GM18951 (cell line): ENCODE data around the gene TDRD1.
A peak's percentile ranks its signal among the peaks of the same experiment; 100 is the strongest.

ENCODE experiments used
- POLR2A ChIP-seq: IDR thresholded peaks from 4 replicates; pipeline ENCODE4 v1.6.1; 2011; ENCODE audit warnings: mild to moderate bottlenecking; ENCODE audit not compliant: insufficient read length, insufficient read depth; ENCODE audit errors: extremely low read depth
- in situ Hi-C: fragments of 300-500 bp; cut with MboI; formaldehyde crosslinking; loops from one replicate; pipeline ENCODE4 v1.12.0; 2022; ENCODE audit warnings: low sequenced_read_pairs, mixed read lengths, inconsistent platforms; ENCODE audit not compliant: unreplicated experiment

Gene TDRD1

GRCh38 chr10:114167985-114168384 lies 11.2 kb upstream of the TDRD1 start:
- TF ChIP-seq POLR2A = no peak
- in situ Hi-C loops = no loop called here

GRCh38 chr10:114168450-114169009 lies 10.6 kb upstream of the TDRD1 start:
- in situ Hi-C loops = no loop called here
- no peak for TF ChIP-seq POLR2A

- no peak for TF ChIP-seq POLR2A
- in situ Hi-C loops = no loop called here
Observed at GRCh38 chr10:114172216-114172615, 6.9 kb upstream of the TDRD1 start.

- in situ Hi-C loops = no loop called here
Observed at GRCh38 chr10:114172776-114173602, 6.2 kb upstream of the TDRD1 start.

GRCh38 chr10:114173603-114173920 lies 5.6 kb upstream of the TDRD1 start:
- in situ Hi-C loops = no loop called here
- TF ChIP-seq POLR2A = no peak

More at GRCh38 chr10:114172776-114173602, 6.2 kb upstream of the TDRD1 start:
- no peak for TF ChIP-seq POLR2A

- peak; percentile 89 for TF ChIP-seq POLR2A
- in situ Hi-C loops = no loop called here
Observed at GRCh38 chr10:114173921-114174694, 5.0 kb upstream of the TDRD1 start, which contains the start of gene CCDC186. Gene CCDC186 (minus strand): TSS chr10:114174203. CDS start chr10:114163268, 10,935 bp downstream.

- in situ Hi-C loops = no loop called here
- no peak for TF ChIP-seq POLR2A
Observed at GRCh38 chr10:114174695-114175188, 4.4 kb upstream of the TDRD1 start.

- no peak for TF ChIP-seq POLR2A
- in situ Hi-C loops = no loop called here
Observed at GRCh38 chr10:114175667-114176066, 3.5 kb upstream of the TDRD1 start.

- in situ Hi-C loops = no loop called here
- TF ChIP-seq POLR2A = no peak
Observed at GRCh38 chr10:114176511-114176910, 2.6 kb upstream of the TDRD1 start.

- in situ Hi-C loops = no loop called here
- TF ChIP-seq POLR2A = no peak
Observed at GRCh38 chr10:114179747-114180146, 594 bp downstream of the TDRD1 start.

GRCh38 chr10:114180937-114181336 lies 1.8 kb downstream of the TDRD1 start:
- no peak for TF ChIP-seq POLR2A
- in situ Hi-C loops = no loop called here

GRCh38 chr10:114181971-114182370 lies 2.8 kb downstream of the TDRD1 start:
- in situ Hi-C loops = no loop called here
- TF ChIP-seq POLR2A = no peak

GRCh38 chr10:114183563-114183962 lies 4.4 kb downstream of the TDRD1 start:
- no peak for TF ChIP-seq POLR2A
- in situ Hi-C loops = no loop called here

GRCh38 chr10:114184276-114184675 lies 5.1 kb downstream of the TDRD1 start:
- in situ Hi-C loops = no loop called here
- TF ChIP-seq POLR2A = no peak

- in situ Hi-C loops = no loop called here
Observed at GRCh38 chr10:114188001-114188400, 8.8 kb downstream of the TDRD1 start.

More at GRCh38 chr10:114188001-114188400, 8.8 kb downstream of the TDRD1 start:
- no peak for TF ChIP-seq POLR2A
